Measurements from ENCODE around the gene FKBP10. TPM values are rescaled to one million over a fixed set of nuclear protein-coding genes. Genes with fewer than 3 reads are reported as not detected.

The FKBP10 gene, protein sequence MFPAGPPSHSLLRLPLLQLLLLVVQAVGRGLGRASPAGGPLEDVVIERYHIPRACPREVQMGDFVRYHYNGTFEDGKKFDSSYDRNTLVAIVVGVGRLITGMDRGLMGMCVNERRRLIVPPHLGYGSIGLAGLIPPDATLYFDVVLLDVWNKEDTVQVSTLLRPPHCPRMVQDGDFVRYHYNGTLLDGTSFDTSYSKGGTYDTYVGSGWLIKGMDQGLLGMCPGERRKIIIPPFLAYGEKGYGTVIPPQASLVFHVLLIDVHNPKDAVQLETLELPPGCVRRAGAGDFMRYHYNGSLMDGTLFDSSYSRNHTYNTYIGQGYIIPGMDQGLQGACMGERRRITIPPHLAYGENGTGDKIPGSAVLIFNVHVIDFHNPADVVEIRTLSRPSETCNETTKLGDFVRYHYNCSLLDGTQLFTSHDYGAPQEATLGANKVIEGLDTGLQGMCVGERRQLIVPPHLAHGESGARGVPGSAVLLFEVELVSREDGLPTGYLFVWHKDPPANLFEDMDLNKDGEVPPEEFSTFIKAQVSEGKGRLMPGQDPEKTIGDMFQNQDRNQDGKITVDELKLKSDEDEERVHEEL
- 100 to 1,000 TPM; 142 to 163 (median 160) TPM for polyA plus RNA-seq (ENCODE audit: insufficient read length in 3 of 3)
- long read RNA-seq, donor 1, transcript FKBP10-204 (3 exons, 1,129 nt) = minor isoform, 5 of 203 reads
- long read RNA-seq, donor 1, transcript FKBP10-201 (10 exons, 2,662 nt) = major isoform, 29 of 203 reads
- long read RNA-seq, donor 1, partial matches to known transcripts = 116 of 203 reads
- long read RNA-seq, donor 1, other reads (novel, unspliced or antisense) = 50 of 203 reads
- long read RNA-seq, donor 2, transcript FKBP10-204 (3 exons, 1,129 nt) = minor isoform, 5 of 74 reads
- long read RNA-seq, donor 2, transcript FKBP10-201 (10 exons, 2,662 nt) = major isoform, 44 of 74 reads
- long read RNA-seq, donor 2, partial matches to known transcripts = 23 of 74 reads
- long read RNA-seq, donor 2, other reads (novel, unspliced or antisense) = 0 of 74 reads
- long read RNA-seq, donor 3, transcript FKBP10-201 (10 exons, 2,662 nt) = major isoform, 23 of 168 reads
- long read RNA-seq, donor 3, partial matches to known transcripts = 104 of 168 reads
- long read RNA-seq, donor 3, other reads (novel, unspliced or antisense) = 37 of 168 reads
- long read RNA-seq, donor 4, transcript FKBP10-207 (4 exons, 837 nt) = minor isoform, 5 of 150 reads
- long read RNA-seq, donor 4, transcript FKBP10-201 (10 exons, 2,662 nt) = major isoform, 27 of 150 reads
- long read RNA-seq, donor 4, partial matches to known transcripts = 74 of 150 reads
- long read RNA-seq, donor 4, other reads (novel, unspliced or antisense) = 43 of 150 reads
- long read RNA-seq, donor 5, transcript FKBP10-201 (10 exons, 2,662 nt) = major isoform, 12 of 65 reads
- long read RNA-seq, donor 5, partial matches to known transcripts = 46 of 65 reads
- long read RNA-seq, donor 5, other reads (novel, unspliced or antisense) = 0 of 65 reads
- long read RNA-seq, donor 6, transcript FKBP10-201 (10 exons, 2,662 nt) = major isoform, 25 of 36 reads
- long read RNA-seq, donor 6, partial matches to known transcripts = 6 of 36 reads
- long read RNA-seq, donor 6, other reads (novel, unspliced or antisense) = 0 of 36 reads
- long read RNA-seq, donor 7, transcript FKBP10-201 (10 exons, 2,662 nt) = major isoform, 29 of 108 reads
- long read RNA-seq, donor 7, partial matches to known transcripts = 75 of 108 reads
- long read RNA-seq, donor 7, other reads (novel, unspliced or antisense) = 0 of 108 reads
- long read RNA-seq, donor 8, transcript FKBP10-201 (10 exons, 2,662 nt) = major isoform, 32 of 94 reads
- long read RNA-seq, donor 8, partial matches to known transcripts = 58 of 94 reads
- long read RNA-seq, donor 8, other reads (novel, unspliced or antisense) = 0 of 94 reads
- long read RNA-seq, donor 9, transcript FKBP10-201 (10 exons, 2,662 nt) = major isoform, 35 of 86 reads
- long read RNA-seq, donor 9, partial matches to known transcripts = 46 of 86 reads
- long read RNA-seq, donor 9, other reads (novel, unspliced or antisense) = 0 of 86 reads
- long read RNA-seq, donor 10, transcript FKBP10-201 (10 exons, 2,662 nt) = major isoform, 18 of 62 reads
- long read RNA-seq, donor 10, transcript FKBP10-204 (3 exons, 1,129 nt) = minor isoform, 10 of 62 reads
- long read RNA-seq, donor 10, partial matches to known transcripts = 33 of 62 reads
- long read RNA-seq, donor 10, other reads (novel, unspliced or antisense) = 0 of 62 reads
- long read RNA-seq, donor 11, transcript FKBP10-201 (10 exons, 2,662 nt) = major isoform, 15 of 92 reads
- long read RNA-seq, donor 11, partial matches to known transcripts = 74 of 92 reads
- long read RNA-seq, donor 11, other reads (novel, unspliced or antisense) = 0 of 92 reads
- long read RNA-seq, donor 12, transcript FKBP10-204 (3 exons, 1,129 nt) = minor isoform, 7 of 117 reads
- long read RNA-seq, donor 12, transcript FKBP10-201 (10 exons, 2,662 nt) = major isoform, 34 of 117 reads
- long read RNA-seq, donor 12, transcript FKBP10-207 (4 exons, 837 nt) = minor isoform, 5 of 117 reads
- long read RNA-seq, donor 12, partial matches to known transcripts = 68 of 117 reads
- long read RNA-seq, donor 12, other reads (novel, unspliced or antisense) = 0 of 117 reads
- long read RNA-seq, donor 13, transcript FKBP10-201 (10 exons, 2,662 nt) = major isoform, 10 of 46 reads
- long read RNA-seq, donor 13, partial matches to known transcripts = 27 of 46 reads
- long read RNA-seq, donor 13, other reads (novel, unspliced or antisense) = 0 of 46 reads
- long read RNA-seq, donor 14 = 0 reads
- long read RNA-seq, donor 15 = 0 reads
- long read RNA-seq, donor 16, transcript FKBP10-201 (10 exons, 2,662 nt) = major isoform, 21 of 238 reads
- long read RNA-seq, donor 16, partial matches to known transcripts = 167 of 238 reads
- long read RNA-seq, donor 16, other reads (novel, unspliced or antisense) = 48 of 238 reads

DNA sequence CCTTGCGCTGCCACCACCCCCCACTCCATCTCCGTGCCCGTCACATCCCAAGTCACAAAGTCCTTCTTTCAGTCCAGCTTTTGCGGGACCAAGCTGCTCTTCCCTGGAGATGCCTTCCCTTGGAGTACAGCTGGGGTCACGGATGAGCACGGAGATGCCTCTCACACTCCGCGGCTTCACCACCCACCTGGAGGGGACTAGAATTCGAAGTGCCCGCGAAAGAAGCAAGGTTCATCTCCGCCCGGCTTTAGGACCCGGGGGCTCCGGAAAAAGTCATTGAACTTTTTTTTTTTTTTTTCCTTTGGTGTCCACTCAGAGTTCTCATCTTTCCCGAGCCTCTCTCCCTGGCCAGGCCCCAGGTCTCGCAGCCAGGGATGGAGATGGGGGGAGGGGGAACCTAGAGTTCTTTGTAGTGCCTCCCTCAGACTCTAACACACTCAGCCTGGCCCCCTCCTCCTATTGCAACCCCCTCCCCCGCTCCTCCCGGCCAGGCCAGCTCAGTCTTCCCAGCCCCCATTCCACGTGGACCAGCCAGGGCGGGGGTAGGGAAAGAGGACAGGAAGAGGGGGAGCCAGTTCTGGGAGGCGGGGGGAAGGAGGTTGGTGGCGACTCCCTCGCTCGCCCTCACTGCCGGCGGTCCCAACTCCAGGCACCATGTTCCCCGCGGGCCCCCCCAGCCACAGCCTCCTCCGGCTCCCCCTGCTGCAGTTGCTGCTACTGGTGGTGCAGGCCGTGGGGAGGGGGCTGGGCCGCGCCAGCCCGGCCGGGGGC, at the start of gene FKBP10:
Gene FKBP10, plus strand, starts transcription at position 624 of the 771 bp plus-strand sequence. Its CDS starts 31 bp downstream, at position 655.
- DNase-seq = peak; percentile 94

DNA sequence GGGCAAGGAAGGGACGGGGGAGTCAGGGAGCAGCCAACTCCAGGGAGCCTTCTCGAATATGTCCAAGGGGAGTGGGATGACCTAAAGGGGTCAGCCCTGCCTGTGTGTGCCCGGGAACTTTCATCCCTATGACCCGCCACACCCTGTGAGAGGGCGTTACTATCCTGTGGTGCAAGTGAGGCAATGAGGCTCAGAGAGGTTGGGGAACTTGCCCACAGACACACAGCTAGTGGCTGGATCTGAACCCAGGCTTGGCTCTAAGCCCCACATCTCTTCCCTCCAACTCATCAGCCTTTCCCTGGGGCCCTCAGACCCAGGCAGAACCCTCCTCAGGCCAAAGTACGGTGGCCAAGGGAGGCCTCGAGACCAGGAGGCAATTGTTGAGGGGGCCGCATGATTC, 49.5 kb upstream of the FKBP10 start:
- DNase-seq = no peak

DNA sequence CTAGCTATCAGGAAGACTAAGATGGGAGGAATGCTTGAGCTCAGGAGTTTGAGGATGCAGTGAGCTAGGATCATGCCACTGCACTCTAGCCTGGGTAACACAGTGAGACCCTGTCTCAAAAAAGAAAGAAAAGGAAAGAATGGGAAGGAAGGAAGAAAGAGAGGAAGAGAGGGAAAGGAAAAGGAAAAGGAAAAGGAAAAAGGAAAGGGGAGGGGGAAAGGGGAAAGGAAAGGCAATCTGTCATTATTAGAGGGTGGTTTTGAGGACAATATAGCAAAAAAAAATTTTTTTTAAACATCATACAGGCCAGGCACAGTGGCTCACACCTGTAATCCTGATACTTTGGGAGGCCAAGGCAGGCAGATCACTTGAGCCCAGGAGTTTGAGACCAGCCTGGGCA, 46.7 kb upstream of the FKBP10 start:
- DNase-seq = no peak

DNA sequence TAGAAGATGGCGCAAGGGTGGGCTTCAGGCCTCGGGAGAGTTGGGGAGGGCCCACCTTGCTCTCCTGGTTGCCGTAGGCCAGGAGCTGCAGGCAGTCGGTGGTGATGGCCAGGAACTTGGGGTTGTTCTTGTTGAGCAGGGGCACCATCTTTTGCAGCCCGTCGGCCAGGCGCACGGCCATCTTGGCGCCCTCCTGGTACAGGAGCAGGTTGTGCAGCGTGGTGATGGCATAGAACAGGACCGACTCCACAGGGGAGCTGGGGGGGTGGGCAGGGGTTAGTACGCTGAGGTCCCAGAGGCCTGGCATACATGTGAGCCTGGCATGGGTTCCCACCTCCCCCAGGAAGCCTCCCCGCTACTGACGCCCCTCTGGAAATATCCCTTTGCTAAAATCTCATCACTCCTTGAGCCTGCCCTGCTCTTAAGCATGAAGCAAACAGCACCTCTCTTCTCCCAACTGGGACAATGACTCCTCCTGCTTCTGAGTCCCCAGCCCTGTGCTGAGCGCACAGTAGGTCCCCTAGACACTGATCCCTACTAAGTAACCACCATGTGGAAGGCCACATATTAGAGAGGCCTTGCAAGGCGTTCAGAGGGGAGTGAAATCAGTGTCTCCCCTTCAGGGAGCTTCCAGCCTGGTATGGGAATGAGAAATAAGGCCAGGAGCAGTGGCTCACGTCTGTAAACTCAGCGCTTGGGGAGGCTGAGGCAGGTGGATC, 45.3 kb upstream of the FKBP10 start:
- DNase-seq = no peak

DNA sequence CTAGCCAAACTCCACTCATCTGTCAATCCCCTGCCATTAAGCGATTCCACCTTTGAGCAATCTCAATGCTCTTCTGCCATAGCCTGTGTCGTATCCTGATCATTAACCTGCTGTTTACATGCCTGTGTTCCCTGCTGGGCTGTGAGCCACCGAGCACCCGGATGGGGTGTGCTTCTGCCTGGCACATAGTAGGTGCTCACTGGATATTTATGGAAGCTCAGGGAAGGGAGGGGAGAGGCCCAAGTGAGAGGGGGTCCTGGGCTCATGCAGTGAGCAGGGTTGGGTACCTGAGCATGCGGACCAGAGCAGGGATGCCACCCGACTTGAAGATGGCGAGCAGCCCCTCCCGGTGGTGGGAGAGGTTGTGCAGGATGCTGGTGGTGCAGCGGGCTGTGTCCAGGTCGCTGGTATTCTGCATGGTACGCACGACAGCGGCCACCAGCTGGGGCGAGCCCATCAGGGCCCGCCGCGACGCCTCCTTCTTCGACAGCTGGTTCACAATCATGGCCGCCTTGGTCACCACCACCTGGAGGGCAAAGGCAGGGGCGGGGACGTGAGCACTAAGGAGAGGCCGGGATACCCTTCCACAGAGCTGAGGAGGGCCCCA, 44.0 kb upstream of the FKBP10 start:
- DNase-seq = no peak

DNA sequence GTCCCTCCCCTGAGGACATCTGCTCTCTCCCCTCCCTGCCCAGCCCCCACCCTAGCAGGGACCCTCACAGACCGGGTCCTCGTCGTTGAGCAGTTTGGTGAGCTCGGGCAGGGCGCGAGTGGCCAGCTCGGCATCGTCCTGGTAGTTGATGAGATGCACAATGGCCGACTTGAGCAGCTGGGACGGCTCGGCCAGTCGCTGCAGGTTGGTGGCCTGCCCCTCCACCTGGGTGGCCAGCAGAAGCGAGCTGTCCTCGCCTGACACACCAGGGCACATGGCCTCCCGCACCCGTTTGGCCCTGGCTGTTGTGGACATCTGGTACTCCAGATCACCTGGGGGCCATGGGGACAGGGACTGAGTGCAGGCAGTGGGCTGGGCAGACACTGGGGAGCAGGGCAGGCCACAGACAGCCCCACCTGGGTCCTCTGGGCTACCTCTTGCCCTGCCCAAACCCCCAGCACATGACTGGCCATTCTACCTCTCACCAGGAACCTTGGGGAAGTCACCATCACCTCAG, 43.4 kb upstream of the FKBP10 start:
- no peak for DNase-seq

DNA sequence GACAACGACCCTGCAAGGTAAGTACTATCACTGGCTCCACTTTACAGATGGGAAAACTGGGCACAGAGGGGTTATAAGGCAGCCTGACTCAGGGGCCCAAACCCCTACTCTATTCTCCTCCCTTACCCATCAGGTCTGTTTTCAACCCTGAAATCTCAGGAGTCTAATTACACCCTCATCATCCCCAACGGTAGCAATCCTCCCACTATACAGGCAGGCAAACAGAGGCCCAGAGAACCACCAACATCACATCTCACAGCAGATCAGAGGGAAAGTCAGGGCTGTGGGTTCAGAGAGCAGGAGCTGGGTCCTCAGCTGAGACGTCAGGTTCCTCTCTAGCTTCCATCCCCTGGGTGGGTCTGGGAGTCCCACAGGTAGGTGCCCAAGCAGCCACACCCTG, 42.8 kb upstream of the FKBP10 start:
- DNase-seq = no peak

DNA sequence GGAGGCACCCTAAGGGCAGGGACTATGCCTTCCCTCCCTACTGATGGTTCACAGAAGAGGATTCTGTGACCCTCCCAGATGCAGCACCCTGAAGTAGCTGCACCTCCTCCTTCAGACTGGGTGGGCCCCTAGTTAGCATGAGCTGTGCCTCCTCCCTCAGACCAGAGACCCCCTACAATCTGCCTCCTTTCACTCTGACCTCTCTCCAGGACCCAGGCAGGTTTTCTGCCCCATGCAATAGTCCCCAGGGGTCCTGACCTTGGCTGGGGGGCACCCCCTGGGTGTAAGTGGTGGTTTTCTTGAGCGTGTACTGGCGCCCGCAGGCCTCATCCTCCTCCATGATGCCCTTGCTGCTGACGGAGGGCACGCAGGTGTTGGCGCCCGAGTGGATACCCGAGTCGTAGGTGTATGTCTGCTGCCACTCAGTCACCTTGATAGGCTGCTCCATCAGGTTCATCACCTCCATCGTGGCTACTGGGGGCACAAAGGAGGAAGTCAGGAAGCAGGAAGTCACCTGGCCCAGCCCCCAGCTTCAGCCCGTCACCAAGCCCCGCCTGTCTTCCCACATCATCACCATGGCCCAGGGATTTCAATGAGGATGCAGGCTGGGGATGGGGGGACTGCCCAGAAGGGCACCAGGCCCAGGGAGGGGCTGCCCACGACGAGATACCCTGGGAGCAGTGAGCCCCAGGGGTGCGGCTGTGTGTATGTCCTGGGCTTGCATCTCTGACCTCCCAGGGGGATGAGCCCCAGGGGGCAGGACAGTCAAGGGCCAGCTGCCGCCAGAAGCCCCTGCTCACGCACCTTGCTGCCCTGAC, 41.2 kb upstream of the FKBP10 start:
- no peak for DNase-seq

DNA sequence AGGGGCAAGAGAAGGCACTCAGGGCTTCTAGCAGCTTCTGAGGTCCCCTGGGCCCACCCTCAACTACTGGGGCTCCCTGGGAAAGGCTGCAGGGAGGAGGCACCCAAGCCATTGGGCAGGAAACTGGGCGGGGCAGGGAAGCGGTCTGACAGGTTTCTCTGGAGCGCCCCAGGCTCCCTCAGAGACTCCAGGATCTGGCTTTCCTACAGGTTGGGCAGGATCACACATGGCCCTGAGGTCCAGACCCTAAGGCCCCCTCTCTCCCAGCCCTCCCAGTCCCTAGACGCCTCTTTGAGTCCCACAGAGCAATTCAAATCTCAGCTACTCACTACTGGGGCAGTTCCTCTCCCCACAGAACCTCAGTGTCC, 40.6 kb upstream of the FKBP10 start:
- DNase-seq = peak; percentile 61

DNA sequence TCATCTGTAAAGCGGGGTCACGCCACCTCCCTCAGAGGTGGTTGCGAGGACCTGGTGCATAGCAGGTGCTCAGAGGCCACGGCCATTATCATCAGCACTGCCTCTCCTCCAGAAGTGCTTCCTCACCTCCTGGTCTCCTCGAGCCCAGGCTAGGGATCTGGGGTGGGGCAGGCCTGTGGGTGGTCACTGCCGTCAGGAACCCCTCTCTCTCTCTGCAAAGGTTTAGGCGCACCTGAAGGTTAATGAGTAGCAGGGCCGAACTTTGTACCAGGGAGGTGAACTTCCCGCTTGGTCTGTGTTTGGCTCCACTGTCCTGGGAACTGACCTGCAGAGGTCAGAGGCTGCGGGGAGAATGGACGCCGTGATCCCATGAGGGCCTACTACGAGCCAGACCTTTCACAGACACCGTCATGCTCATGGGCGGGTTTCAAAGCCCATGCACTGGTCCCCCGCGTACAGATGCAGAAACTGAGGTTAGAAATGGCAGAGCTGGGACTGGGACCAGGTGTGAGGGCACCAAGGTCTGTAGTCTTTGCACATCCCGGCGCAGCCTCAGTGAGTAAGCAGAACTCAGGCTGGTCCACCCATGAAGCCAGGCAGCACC, 40.1 kb upstream of the FKBP10 start:
- DNase-seq = no peak

DNA sequence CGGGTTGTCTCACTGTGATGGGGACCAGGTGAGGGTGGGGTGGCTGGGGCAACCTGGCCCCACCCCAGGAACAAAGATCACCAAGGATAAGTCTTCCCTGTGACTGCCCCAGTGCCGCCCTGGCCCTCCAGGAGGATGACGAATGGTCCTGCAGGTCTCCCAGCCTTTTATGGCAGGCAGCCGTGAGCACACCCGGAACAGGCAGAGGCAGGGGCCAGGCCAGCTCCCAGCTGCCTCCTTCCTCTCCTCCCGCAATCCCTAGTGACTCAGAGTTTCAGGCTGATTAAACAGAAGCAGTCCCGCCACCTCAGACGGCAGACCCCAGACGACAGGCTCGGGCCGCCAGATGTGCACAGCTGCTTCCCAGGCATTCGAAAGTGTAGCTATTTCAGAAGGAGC, 39.6 kb upstream of the FKBP10 start:
- DNase-seq = peak; percentile 82

DNA sequence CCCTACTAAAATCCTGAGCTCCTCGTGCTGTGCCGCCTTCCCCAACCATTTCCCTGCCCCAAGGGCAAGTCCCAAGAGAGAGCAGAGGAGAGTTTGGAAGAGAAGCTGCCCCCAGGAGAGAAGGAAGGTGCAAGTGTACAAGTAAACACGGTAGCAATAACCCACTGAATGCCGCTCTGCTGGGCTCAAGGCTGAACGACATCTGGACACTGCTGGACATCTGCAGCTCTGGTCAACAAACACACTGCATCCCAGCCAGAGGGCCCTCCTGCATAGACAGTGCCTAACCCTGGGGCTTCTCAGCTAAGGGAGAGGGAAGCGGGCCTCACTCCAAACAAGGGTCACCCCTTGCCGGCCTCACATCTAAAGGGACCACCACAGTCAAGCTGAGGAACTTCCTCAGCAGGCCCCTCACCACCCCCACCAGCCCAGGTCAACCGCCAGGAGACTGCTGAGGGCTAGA, 39.0 kb upstream of the FKBP10 start:
- DNase-seq = no peak

DNA sequence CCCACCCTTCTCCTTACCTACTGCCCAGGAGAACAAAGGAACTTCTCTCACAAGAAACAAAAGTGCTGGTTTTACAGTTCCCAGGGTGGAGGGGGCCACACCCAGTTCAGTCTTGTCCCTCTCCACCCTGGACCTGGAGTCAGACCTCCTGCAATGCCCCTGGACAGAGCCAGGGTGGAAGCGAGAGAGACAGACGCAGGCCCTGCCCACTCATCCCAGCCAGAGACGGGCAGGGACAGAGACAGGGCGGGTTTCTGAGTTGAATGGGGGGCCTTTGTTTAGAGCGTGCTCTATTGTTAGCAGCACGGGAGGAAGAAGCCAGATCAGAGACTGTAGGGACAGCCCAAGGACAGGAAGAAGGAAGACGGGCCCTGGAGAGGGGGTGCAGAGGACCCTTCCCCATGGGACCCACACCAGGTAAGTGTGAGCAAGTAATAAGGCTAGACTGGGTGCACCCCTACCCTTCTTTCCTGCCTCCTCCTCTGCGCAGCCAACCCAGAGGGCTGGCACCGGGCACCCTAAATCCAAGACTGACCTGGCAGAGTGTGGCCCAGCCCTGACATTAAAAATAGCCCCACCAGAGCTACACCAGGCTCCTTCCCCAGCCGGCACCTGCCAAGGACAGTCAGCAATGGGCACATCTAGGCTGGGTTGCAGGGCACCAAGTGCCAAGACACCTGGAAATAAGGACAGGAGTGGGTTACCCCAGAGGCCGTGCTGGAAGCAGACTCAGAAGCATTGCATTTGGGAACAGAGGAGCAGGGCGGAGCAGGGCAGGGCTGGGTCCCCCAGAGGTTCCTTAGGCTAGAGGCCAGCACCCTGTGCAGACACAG, 37.2 kb upstream of the FKBP10 start:
- no peak for DNase-seq
